Tongue (tissue), 1 donor: ENCODE data around the gene ZNF436. TPM values are rescaled to one million over a fixed set of nuclear protein-coding genes. Genes with fewer than 3 reads are reported as not detected.

Experiments used
- total RNA-seq: library from RNA; depleted of rRNA; stranded (reverse); fragments of >200 nt; gene quantifications from one replicate; pipeline ENCODE4 v1.2.3, GENCODE V29; 2014

ZNF436 gene
- total RNA-seq, 1 donor from 2014 or later: 61.1 TPM

Other genes with a start within 250 kb of the ZNF436 start
- 22.5 TPM for gene LUZP1, start 201.0 kb downstream of the ZNF436 start, total RNA-seq
- not detected for gene HTR1D, start 152.3 kb downstream of the ZNF436 start, total RNA-seq
- 145 TPM for gene HNRNPR, start 25.6 kb downstream of the ZNF436 start, total RNA-seq
- gene TCEA3, start 54.9 kb upstream of the ZNF436 start, total RNA-seq: 241 TPM
- 66.7 TPM for gene ASAP3, start 114.3 kb upstream of the ZNF436 start, total RNA-seq
- gene E2F2, start 161.4 kb upstream of the ZNF436 start, total RNA-seq: 6.2 TPM
- gene ID3, start 189.7 kb upstream of the ZNF436 start, total RNA-seq: 51.6 TPM